Prostate gland (tissue), 2 donors: ENCODE results near the gene HYAL4.

Source experiments
- POLR2A ChIP-seq: fragments of 450-650 bp; IDR thresholded peaks from one replicate; pipeline ENCODE4 v1.6.1; 2016; ENCODE audit warnings: antibody characterized with exemption, mild to moderate bottlenecking
- TF ChIP-seq, protein P1 (sequence below), 4 experiments: fragments of 200-600 bp in 2 of 4; fragments of 450-650 bp in 2 of 4; sonication (generic) in 2 of 4; IDR thresholded peaks; 1 replicate in 3 of 4; 2 replicates in 1 of 4; pipeline ENCODE4 v1.5.1; 2016 to 2019; ENCODE audit warnings: antibody characterized with exemption in 4 of 4, mild to moderate bottlenecking in 2 of 4, moderate library complexity in 2 of 4

- TF ChIP-seq, protein P1, sequence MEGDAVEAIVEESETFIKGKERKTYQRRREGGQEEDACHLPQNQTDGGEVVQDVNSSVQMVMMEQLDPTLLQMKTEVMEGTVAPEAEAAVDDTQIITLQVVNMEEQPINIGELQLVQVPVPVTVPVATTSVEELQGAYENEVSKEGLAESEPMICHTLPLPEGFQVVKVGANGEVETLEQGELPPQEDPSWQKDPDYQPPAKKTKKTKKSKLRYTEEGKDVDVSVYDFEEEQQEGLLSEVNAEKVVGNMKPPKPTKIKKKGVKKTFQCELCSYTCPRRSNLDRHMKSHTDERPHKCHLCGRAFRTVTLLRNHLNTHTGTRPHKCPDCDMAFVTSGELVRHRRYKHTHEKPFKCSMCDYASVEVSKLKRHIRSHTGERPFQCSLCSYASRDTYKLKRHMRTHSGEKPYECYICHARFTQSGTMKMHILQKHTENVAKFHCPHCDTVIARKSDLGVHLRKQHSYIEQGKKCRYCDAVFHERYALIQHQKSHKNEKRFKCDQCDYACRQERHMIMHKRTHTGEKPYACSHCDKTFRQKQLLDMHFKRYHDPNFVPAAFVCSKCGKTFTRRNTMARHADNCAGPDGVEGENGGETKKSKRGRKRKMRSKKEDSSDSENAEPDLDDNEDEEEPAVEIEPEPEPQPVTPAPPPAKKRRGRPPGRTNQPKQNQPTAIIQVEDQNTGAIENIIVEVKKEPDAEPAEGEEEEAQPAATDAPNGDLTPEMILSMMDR (IDR thresholded peaks at IDR 0.05), result no peak
- TF ChIP-seq POLR2A, result no peak
These were observed 35.5 kb upstream of the HYAL4 start for GRCh38 chr7:123809471-123809870.
